ENCODE results near the gene FAM107B. TPM values are rescaled to one million over a fixed set of nuclear protein-coding genes. Genes with fewer than 3 reads are reported as not detected.

Gene FAM107B
- total RNA-seq, 1 donor = 22.7 TPM

- no peak for TF ChIP-seq CTCF (IDR thresholded peaks at IDR 0.05; ENCODE audit: insufficient read depth, low read length)
- no peak for DNase-seq (ENCODE audit: low read depth)
- H3K4me3 ChIP-seq (ENCODE audit: low read depth, low read length) = no peak overlapping the region
Measured at GRCh38 chr10:14753441-14753840, 21.3 kb downstream of the FAM107B start.

DNA sequence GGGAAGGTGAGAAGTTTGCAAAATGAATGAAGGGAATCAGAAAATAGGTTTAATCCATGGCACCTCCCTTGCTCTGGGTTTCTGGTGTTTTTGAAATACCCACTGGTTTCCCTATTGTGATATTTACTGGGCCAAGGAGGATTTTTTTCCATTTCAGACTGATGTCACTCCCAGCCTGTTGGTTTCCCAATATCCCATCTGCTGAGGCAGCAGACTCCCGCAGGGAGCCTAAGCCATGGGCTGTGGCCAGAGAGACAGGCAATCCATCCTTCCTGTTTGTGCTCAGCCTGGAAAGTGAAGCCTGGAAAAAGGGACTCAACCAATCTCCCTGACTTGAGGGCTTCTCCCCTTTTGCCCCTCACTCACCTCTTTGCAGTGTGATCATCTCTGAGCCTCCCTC, 22.8 kb downstream of the FAM107B start:
- no peak overlapping the region for H3K4me3 ChIP-seq (ENCODE audit: low read depth, low read length)
- DNase-seq (ENCODE audit: low read depth) = peak; percentile 26
- TF ChIP-seq CTCF (IDR thresholded peaks at IDR 0.05; ENCODE audit: insufficient read depth, low read length) = no peak

GRCh38 chr10:14751014-14751896, 23.4 kb downstream of the FAM107B start:
- TF ChIP-seq CTCF (IDR thresholded peaks at IDR 0.05; ENCODE audit: insufficient read depth, low read length) = no peak
- peak; percentile 11 for DNase-seq (ENCODE audit: low read depth)
- no peak overlapping the region for H3K4me3 ChIP-seq (ENCODE audit: low read depth, low read length)

GRCh38 chr10:14749070-14749809, 25.5 kb downstream of the FAM107B start:
- no peak for TF ChIP-seq CTCF (IDR thresholded peaks at IDR 0.05; ENCODE audit: insufficient read depth, low read length)
- no peak for DNase-seq (ENCODE audit: low read depth)
- no peak overlapping the region for H3K4me3 ChIP-seq (ENCODE audit: low read depth, low read length)

DNA sequence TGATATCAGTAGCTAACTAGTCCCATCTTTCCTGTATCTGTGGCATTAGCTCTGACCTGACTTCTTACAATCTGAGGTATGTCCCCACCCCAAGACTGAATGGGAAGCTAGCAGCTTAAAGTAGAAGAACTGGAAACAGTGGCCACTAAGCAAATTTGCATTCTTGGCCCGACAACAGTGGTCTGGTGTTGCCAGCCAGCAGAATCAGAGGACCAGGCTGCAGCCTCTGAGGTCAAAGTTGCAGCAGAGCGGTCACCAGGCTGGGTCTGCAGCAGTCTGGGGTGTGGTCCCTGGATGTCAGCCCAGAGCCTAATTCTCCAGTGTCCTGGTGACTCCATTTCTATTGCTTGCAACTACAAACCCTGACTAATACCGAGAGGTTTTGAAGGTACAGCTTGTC, 26.3 kb downstream of the FAM107B start:
- no peak for TF ChIP-seq CTCF (IDR thresholded peaks at IDR 0.05; ENCODE audit: insufficient read depth, low read length)
- no peak overlapping the region for H3K4me3 ChIP-seq (ENCODE audit: low read depth, low read length)
- no peak for DNase-seq (ENCODE audit: low read depth)

GRCh38 chr10:14742815-14743214, 31.9 kb downstream of the FAM107B start:
- DNase-seq (ENCODE audit: low read depth) = no peak
- H3K4me3 ChIP-seq (ENCODE audit: low read depth, low read length) = no peak overlapping the region
- no peak for TF ChIP-seq CTCF (IDR thresholded peaks at IDR 0.05; ENCODE audit: insufficient read depth, low read length)
